GM12864 (cell line): ENCODE measurements around the gene TMEM131.

Source experiments
- DNase-seq: peaks from one replicate; pipeline ENCODE4 v3.0.0-alpha.2; 2011; ENCODE audit warnings: low read depth
- H3K4me3 ChIP-seq: 2 replicates; pipeline ENCODE4 v1.5.1; 2011; ENCODE audit warnings: mild to moderate bottlenecking, low read depth, low read length, control low read depth
- CTCF ChIP-seq: IDR thresholded peaks from 2 replicates; pipeline ENCODE4 v1.5.1; 2011; ENCODE audit warnings: low read depth, mild to moderate bottlenecking, moderate library complexity, low read length, control low read depth, inconsistent platforms; ENCODE audit errors: missing control alignments

Gene TMEM131

GRCh38 chr2:97760480-97761049, 235.2 kb downstream of the TMEM131 start:
- TF ChIP-seq CTCF, result no peak
- no peak overlapping the region for H3K4me3 ChIP-seq
- DNase-seq, result no peak

GRCh38 chr2:97759727-97760407, 235.9 kb downstream of the TMEM131 start:
- TF ChIP-seq CTCF, result no peak
- H3K4me3 ChIP-seq, result no peak overlapping the region
- no peak for DNase-seq

GRCh38 chr2:97758131-97758705, 237.5 kb downstream of the TMEM131 start:
- TF ChIP-seq CTCF, result no peak
- H3K4me3 ChIP-seq, result no peak overlapping the region
- no peak for DNase-seq

DNA sequence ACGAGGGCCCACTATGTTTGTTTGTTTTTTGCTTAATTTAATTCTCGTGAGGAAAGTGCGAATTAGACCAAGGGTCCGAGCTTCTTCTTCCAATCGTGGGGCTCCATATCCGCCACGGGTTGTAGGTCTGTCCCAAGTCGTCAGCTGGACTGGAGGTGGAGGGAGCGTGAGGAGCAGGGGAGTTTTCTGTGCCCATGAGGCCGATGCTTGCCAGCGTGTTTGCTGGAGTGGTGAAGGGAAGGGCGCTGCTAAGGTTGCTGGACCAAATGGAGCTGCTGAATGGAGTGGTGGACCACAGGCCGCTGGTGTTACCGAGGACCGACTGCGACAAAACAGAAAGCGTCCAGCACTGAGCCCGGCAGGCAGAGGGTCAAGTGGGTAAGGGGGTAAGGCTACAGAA, 238.7 kb downstream of the TMEM131 start:
- no peak overlapping the region for H3K4me3 ChIP-seq
- TF ChIP-seq CTCF, result no peak
- no peak for DNase-seq

DNA sequence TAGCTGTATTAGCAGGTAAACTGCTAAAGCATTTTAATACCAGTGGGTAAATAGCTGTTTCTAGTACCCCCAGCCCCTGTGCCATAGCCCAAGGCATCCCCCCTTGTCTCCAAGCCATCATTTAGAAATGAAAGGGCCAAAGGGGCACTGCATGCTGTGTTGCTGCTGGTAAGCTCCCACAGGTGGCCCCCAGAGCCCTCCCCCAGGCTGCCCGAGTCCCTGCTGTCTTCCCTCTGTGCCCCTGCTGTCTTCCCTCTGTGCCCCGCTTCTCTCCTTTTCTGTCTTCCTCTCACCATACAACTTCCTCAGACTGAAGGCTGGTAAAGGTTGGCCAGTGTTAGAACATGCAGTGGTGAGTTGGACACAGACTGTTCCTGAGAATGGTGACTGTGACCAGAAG, 240.3 kb downstream of the TMEM131 start:
- H3K4me3 ChIP-seq, result no peak overlapping the region
- no peak for DNase-seq
- no peak for TF ChIP-seq CTCF

DNA sequence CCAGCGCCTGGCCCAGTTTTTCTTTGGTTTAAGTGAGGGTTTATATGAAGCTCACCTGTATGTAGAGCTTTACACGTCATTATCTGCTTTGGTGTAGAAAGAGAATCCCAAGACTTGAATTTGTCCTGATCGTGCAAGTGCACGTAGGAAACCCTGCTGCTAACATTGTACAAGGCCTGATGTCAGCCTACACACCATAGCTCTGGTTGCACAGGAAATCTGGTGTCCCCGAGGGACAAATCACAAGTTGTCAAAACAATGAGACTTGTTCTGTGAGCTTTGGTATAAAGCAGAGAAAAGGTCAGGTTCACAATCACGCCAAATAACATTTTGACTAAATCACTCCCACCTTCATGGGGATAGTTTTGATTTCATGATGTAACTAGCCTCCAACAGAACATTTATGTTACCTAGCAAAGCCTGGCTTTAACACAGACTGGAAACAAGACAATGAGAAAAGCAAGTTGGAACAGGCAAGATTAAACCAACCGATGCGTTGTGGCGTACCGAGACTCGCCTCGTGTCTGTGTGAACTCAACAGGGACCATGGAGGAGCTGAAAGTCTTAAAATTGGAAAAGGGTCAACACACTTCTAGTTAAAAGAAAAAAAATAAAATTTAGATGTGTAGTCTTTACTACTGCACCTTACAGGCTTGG, 240.9 kb downstream of the TMEM131 start:
- no peak for TF ChIP-seq CTCF
- H3K4me3 ChIP-seq, result no peak overlapping the region
- no peak for DNase-seq
